Activated naive CD4-positive, alpha-beta T cell (primary cell): ENCODE measurements around the gene ZRANB2.

Experiments
- DNase-seq, 4 experiments: peaks; one replicate each; lab custom pipeline; 2025; lab: John Stamatoyannopoulos, UW

The ZRANB2 gene, protein sequence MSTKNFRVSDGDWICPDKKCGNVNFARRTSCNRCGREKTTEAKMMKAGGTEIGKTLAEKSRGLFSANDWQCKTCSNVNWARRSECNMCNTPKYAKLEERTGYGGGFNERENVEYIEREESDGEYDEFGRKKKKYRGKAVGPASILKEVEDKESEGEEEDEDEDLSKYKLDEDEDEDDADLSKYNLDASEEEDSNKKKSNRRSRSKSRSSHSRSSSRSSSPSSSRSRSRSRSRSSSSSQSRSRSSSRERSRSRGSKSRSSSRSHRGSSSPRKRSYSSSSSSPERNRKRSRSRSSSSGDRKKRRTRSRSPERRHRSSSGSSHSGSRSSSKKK

DNA sequence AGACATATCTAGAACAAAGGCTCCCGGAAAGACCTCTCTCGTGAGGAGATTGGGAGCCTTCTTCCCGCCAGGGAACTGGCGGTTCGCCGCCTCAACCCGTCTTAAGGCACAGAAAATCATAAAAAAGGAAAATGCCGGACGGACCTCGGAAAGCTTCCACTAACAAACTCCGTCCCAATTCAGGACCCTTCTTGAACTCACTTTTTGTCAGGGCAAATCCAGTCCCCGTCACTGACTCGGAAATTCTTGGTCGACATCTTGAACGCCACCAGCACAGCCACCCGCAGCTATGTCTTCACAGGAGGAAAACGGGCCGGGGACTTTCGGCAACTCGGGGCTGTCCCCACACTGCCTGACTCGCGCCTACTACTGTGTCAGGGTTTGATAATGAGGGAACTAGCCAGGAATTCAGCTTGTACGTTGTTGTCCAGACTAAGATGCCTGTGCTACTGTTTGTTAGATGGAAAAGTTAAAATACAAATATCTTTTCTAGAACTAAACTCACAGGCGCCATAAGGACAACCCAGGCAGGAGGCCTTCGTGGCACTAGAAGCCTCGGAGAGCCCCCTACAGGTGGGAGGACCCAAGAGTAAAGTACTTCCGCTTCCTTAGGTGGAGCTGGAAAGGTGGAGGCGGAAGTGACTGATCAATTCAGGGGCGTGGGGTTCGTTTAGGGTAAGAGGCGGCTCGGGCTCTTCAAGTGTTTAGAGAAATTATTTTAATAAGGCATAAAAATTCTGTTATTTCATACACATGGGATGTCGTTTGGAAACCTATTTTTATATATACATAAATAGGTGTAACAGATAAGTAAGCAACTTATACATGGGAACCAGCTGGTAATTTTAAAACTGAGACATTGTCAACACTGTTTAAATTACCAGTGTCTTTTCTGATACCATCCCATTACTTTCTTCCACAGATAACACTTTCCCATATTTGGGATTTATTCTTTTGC lies at the start of gene ZRANB2:
ZRANB2 (minus strand) TSS at position 297 of the 958 bp plus-strand sequence; CDS start at position 257, 40 bp downstream.
- peak; percentile 70 to 87 (median 80) for DNase-seq

DNA sequence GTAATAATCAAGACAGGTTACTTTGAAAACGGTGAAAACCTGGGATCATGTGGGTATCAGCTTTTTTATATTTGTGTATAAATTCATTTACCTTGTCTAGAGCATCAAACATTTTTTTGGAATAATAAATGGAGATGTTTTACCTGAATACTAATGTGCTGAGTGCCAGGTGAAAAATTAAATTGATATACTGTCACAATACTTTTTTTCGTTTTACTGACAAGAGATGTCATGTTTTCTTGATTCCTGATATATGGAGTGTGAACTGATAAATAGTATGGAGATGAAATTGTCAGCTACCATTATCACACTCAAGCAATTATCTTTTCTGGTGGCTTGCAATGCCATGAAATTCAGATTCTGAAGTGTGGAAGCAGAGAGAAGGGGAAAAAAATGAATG lies 47.2 kb upstream of the ZRANB2 start:
- no peak for DNase-seq

- no peak for DNase-seq
Measured at GRCh38 chr1:71118086-71118485, 37.3 kb upstream of the ZRANB2 start.

- no peak for DNase-seq
Measured at GRCh38 chr1:71116729-71117128, 35.9 kb upstream of the ZRANB2 start.

- no peak for DNase-seq
Measured at GRCh38 chr1:71106658-71107322, 26.0 kb upstream of the ZRANB2 start.

DNA sequence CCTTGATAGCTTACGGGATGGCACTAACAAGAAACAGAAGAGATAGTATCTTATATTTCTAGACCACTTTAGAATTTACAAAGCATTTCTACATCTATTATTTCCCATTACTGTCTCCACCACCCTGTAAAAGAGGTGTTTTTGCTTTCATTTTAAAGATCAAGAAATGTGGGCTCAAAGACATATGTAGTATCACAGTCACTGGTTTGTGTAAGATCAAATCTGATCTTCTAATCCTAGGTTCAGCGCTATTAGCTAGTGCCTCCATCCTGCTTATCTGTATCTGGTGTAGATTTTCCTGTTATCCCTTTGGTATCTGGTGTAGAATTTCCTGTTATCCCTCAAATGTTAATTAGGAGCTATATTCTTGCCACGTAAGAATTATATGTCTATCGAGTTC lies 23.6 kb upstream of the ZRANB2 start:
- no peak for DNase-seq

- DNase-seq: no peak
Measured at GRCh38 chr1:71101839-71102376, 21.1 kb upstream of the ZRANB2 start.

GRCh38 chr1:71097428-71097827 lies 16.6 kb upstream of the ZRANB2 start:
- DNase-seq: no peak

DNA sequence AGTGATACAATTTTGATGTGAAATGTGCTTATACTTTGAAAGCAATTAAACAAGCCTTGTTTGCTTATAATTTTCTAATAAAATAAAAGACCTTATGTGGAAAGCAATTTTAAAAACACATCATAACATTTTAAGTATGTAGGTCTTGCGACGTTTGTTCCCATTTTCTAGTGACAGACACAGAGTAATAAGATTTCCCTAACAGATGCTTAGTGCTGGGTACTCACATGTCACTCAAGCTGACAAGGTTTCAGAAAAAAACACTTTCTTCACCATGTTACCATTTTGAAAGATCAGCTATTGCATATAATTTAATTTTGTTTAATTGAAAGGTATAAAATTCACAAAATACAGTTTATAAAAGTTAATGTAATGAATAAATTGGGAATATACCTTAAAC lies 14.1 kb upstream of the ZRANB2 start:
- no peak for DNase-seq

GRCh38 chr1:71093938-71094337 lies 13.1 kb upstream of the ZRANB2 start:
- no peak for DNase-seq

DNA sequence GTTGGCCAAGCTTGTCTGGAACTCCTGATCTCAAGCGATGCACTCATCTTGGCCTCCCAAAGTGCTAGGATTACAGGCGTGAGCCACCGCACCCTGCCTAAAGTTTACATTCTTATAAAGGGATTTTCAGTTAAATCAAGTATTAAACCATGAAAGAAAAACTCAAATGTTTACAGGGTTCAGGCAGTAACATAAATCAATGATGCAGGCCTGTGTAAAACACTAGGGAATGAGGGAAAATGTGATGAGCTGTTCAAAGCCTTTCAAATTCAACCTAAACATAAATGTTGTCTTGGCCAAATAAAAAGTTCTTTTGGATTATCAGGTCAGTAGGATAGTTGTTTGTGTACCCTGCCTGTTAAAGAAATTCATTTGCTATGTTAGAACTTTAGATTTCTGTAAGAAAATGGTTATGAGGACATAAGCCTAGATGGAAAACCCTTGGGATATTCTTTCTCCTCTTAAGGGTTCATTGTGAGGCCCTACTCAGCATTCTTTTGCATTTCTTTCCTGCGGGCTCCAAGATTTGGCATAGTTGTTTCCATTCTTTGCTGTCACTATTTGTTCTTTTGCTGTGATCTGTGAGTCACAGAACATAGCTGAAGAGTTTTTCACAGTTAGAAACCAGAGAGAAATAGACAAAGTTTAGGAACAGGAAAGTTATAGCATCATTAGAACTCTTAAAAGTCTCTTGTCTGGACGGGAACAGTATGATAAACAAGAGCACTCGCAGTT lies 8.9 kb upstream of the ZRANB2 start:
- no peak for DNase-seq

- no peak for DNase-seq
Measured at GRCh38 chr1:71088645-71089287, 7.9 kb upstream of the ZRANB2 start.

- DNase-seq: no peak
Measured at GRCh38 chr1:71087713-71088112, 6.9 kb upstream of the ZRANB2 start.

- DNase-seq: no peak
Measured at GRCh38 chr1:71087060-71087459, 6.2 kb upstream of the ZRANB2 start.

GRCh38 chr1:71086331-71086730 lies 5.5 kb upstream of the ZRANB2 start:
- no peak for DNase-seq

- DNase-seq: no peak
Measured at GRCh38 chr1:71083271-71083670, 2.4 kb upstream of the ZRANB2 start.

- DNase-seq: no peak
Measured at GRCh38 chr1:71081697-71082080, 854 bp upstream of the ZRANB2 start.

- peak in 2 of 4 experiments; percentile 19 to 32 for DNase-seq
Measured at GRCh38 chr1:71080230-71080738, 551 bp downstream of the ZRANB2 start.

DNA sequence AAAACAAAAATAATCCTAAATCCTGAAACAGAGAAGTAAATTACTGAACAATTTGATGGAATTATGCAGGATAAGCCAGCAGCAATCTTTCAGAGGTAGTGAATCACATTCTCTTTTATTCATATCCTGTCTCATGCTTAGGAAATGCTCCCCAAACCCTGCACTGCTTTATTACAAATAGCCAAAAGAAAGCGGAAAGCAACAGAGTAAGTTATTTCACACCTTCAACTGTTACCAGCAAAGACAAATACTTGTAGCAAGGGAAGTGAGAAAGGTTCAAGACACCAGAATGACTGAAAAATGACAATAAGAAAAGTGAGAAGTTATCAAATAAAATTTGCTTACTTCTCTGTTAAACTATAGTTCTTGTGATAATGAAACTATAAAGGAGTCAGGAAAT lies 6.2 kb downstream of the ZRANB2 start:
- no peak for DNase-seq

DNA sequence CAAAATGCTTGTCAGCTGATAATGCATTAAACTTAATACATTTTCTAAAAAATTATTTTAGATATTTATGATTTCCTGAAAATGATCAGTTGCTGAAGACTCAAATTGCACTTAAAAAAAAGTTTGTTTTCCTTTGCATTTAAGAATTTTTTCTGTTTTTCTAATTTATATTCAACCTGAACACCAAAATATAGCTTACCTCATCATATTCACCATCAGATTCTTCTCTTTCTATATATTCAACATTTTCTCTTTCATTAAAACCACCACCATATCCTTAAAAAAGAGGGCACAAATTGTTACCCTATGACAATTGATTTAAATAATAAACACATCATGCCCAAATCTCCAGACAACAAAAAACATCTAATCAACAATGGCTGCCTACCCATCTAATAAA lies 8.6 kb downstream of the ZRANB2 start:
- no peak for DNase-seq

- no peak for DNase-seq
Measured at GRCh38 chr1:71071720-71072119, 9.1 kb downstream of the ZRANB2 start.
